Tibial artery (tissue), 4 donors: ENCODE data around the gene ANO7.

ENCODE experiments used
- DNase-seq, 2 donors: peaks; one replicate each; pipeline ENCODE4 v3.0.0-alpha.2; 2019
- H3K27ac ChIP-seq, 2 donors: fragments of 200-600 bp; sonication (generic) in 1 of 2; 1 replicate in 1 of 2; 2 replicates in 1 of 2; pipeline ENCODE4 v1.5.1; 2018 to 2019; ENCODE audit warnings: mild to moderate bottlenecking in 1 of 2
- H3K27me3 ChIP-seq, 2 donors: fragments of 200-600 bp; sonication (generic) in 1 of 2; one replicate each; pipeline versions ENCODE4 v1.5.1 to v1.6.0; 2016 to 2019
- H3K36me3 ChIP-seq, 3 donors: fragments of 200-600 bp; sonication (generic) in 2 of 3; one replicate each; pipeline ENCODE4 v1.5.1; 2016 to 2019; ENCODE audit warnings: mild to moderate bottlenecking in 2 of 3
- H3K4me1 ChIP-seq, 4 donors: fragments of 200-600 bp; sonication (generic) in 2 of 4; 1 replicate in 3 of 4; 2 replicates in 1 of 4; pipeline ENCODE4 v1.5.1; 2016 to 2019
- H3K4me3 ChIP-seq, 2 donors: fragments of 200-600 bp; sonication (generic) in 1 of 2; 1 replicate in 1 of 2; 2 replicates in 1 of 2; pipeline ENCODE4 v1.5.1; 2018 to 2019; ENCODE audit warnings: mild to moderate bottlenecking in 2 of 2
- H3K9me3 ChIP-seq, 3 donors: fragments of 200-600 bp; sonication (generic) in 1 of 3; one replicate each; pipeline ENCODE4 v1.5.1; 2016 to 2019
- intact Hi-C: fragments of 100-400 bp; cut with DNase I; formaldehyde crosslinking; loops from one replicate; pipeline ENCODE4 v1.15.0; 2023; ENCODE audit warnings: low total_unique reads
- TF ChIP-seq, protein P1 (sequence below), 2 experiments: fragments of 200-600 bp in 1 of 2; fragments of 450-650 bp in 1 of 2; IDR thresholded peaks; one replicate each; pipeline ENCODE4 v1.5.1; 2017 to 2019; ENCODE audit warnings: antibody characterized with exemption in 2 of 2, mild to moderate bottlenecking in 1 of 2, moderate library complexity in 1 of 2

The ANO7 gene

GRCh38 chr2:241219030-241219382 is 30.5 kb downstream of the ANO7 start:
- no peaks in the 10 kb centered on the region for H3K36me3 ChIP-seq
- H3K27me3 ChIP-seq: no peaks in the 10 kb centered on the region
- TF ChIP-seq, protein P1, sequence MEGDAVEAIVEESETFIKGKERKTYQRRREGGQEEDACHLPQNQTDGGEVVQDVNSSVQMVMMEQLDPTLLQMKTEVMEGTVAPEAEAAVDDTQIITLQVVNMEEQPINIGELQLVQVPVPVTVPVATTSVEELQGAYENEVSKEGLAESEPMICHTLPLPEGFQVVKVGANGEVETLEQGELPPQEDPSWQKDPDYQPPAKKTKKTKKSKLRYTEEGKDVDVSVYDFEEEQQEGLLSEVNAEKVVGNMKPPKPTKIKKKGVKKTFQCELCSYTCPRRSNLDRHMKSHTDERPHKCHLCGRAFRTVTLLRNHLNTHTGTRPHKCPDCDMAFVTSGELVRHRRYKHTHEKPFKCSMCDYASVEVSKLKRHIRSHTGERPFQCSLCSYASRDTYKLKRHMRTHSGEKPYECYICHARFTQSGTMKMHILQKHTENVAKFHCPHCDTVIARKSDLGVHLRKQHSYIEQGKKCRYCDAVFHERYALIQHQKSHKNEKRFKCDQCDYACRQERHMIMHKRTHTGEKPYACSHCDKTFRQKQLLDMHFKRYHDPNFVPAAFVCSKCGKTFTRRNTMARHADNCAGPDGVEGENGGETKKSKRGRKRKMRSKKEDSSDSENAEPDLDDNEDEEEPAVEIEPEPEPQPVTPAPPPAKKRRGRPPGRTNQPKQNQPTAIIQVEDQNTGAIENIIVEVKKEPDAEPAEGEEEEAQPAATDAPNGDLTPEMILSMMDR (IDR thresholded peaks at IDR 0.05): no peak
- H3K4me3 ChIP-seq: peak overlapping the region; percentile 57 to 64
- H3K27ac ChIP-seq: no peak overlapping the region
- H3K4me1 ChIP-seq: peaks cover 0 to 19% (median 13%) of the 10 kb centered on the region in 4 donors
- no peak for DNase-seq
- intact Hi-C loops: loop anchor here (10.0 kb wide), 1 partner anchor 114 kb away; the partner anchor contains the start of gene MTERF4
- H3K9me3 ChIP-seq: no peaks in the 10 kb centered on the region

GRCh38 chr2:241219856-241220356 is 31.4 kb downstream of the ANO7 start:
- peaks cover 0 to 24% (median 13%) of the 10 kb centered on the region in 4 donors for H3K4me1 ChIP-seq
- DNase-seq: no peak
- intact Hi-C loops: loop anchor here (10.0 kb wide), 1 partner anchor 115 kb away; the partner anchor contains the start of gene MTERF4
- H3K27ac ChIP-seq: no peak overlapping the region
- H3K27me3 ChIP-seq: no peaks in the 10 kb centered on the region
- H3K9me3 ChIP-seq: no peaks in the 10 kb centered on the region
- H3K4me3 ChIP-seq: no peak overlapping the region
- TF ChIP-seq, protein P1 (IDR thresholded peaks at IDR 0.05): no peak
- no peaks in the 10 kb centered on the region for H3K36me3 ChIP-seq

DNA sequence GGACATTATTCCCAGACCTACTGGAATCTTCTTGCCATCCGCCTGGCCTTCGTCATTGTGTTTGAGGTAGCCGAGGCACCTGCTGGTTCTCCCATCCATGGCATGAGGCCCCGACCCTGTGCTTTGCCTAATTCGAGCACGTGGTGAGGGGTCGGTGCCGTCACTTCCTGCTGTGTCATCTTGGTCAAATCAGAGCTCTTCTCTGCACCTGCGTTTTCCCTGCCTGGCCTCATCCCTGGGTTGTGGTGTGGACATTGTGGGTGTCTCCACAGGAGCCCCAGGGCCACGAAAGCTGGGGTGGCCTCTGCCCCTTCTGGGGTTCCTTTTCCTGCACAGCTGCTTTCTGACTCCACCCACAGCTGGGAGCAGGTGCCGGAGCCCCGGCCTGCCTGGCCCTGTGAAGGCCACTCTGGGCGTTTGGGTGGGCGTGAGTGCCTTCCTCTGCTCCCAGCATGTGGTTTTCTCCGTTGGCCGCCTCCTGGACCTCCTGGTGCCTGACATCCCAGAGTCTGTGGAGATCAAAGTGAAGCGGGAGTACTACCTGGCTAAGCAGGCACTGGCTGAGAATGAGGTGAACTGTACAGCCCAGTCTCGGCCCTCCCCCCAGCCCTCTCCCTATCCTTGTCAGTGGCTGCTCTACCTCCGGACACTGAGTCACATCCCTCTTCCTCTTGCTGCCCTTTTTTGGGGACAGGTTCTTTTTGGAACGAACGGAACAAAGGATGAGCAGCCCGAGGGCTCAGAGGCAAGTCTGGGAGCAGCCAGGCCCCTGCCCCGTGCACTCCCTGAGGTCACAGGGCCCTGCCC is 34.9 kb downstream of the ANO7 start:
- no peak overlapping the region for H3K27ac ChIP-seq
- intact Hi-C loops: no loop called here
- TF ChIP-seq, protein P1 (IDR thresholded peaks at IDR 0.05): no peak
- peaks cover 19 to 35% (median 29%) of the 10 kb centered on the region in 3 donors for H3K36me3 ChIP-seq
- DNase-seq: no peak
- peaks cover 0 to 14% (median 7%) of the 10 kb centered on the region in 4 donors for H3K4me1 ChIP-seq
- H3K27me3 ChIP-seq: no peaks in the 10 kb centered on the region
- H3K4me3 ChIP-seq: no peak overlapping the region
- no peaks in the 10 kb centered on the region for H3K9me3 ChIP-seq

GRCh38 chr2:241224018-241224850 is 35.8 kb downstream of the ANO7 start:
- no peaks in the 10 kb centered on the region for H3K9me3 ChIP-seq
- TF ChIP-seq, protein P1 (IDR thresholded peaks at IDR 0.05): no peak
- peaks cover 27 to 43% (median 37%) of the 10 kb centered on the region in 3 donors for H3K36me3 ChIP-seq
- H3K4me3 ChIP-seq: no peak overlapping the region
- no peaks in the 10 kb centered on the region for H3K27me3 ChIP-seq
- intact Hi-C loops: no loop called here
- peaks cover 0 to 7% (median 0%) of the 10 kb centered on the region in 4 donors for H3K4me1 ChIP-seq
- no peak for DNase-seq
- H3K27ac ChIP-seq: no peak overlapping the region

- no peak overlapping the region for H3K4me3 ChIP-seq
- no peak for DNase-seq
- H3K9me3 ChIP-seq: no peaks in the 10 kb centered on the region
- TF ChIP-seq, protein P1 (IDR thresholded peaks at IDR 0.05): no peak
- intact Hi-C loops: no loop called here
- no peaks in the 10 kb centered on the region for H3K27me3 ChIP-seq
- peaks cover 0 to 7% (median 0%) of the 10 kb centered on the region in 4 donors for H3K4me1 ChIP-seq
- no peak overlapping the region for H3K27ac ChIP-seq
- peaks cover 34 to 50% (median 44%) of the 10 kb centered on the region in 3 donors for H3K36me3 ChIP-seq
Measured at GRCh38 chr2:241224851-241225438, 36.5 kb downstream of the ANO7 start.
